ENCODE results near the gene RPRD1B.

RPRD1B gene

GRCh38 chr20:38126146-38126921 is 92.8 kb downstream of the RPRD1B start:
- no peak for DNase-seq

DNA sequence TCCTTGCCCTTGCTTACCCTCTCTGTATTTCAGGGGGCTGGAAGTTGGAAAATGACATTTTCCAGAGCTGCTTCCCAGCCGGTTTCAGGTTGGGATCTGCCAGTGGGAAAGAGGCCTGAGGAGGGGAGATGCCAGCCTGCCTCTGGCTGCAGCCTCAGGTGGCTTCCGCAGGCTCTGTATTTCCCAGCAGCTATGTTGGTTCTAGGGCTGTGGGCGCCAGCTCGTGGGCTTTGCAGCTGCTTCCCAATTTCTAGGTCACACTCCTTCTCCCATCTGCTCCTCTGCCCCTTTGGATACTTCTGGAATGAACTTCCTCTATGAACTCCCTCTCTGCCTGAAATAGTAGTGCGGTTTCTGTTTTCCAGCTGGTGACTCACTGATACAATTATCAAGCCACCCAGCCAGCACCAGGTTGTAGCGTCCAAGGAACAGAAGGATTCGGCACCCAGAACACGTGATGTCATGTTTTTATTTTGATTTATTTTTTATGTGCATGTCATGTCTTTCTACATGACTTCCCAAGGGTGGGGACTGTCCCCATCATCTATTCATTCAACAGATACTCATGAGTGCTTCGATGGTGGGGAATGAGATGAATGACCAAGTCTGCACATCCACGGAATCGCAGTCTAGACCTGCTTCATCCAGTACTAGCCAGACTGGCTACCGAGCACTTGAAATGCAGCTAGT is 93.5 kb downstream of the RPRD1B start:
- DNase-seq, result no peak

- DNase-seq, result no peak
These were observed 94.5 kb downstream of the RPRD1B start for GRCh38 chr20:38127920-38128528.

DNA sequence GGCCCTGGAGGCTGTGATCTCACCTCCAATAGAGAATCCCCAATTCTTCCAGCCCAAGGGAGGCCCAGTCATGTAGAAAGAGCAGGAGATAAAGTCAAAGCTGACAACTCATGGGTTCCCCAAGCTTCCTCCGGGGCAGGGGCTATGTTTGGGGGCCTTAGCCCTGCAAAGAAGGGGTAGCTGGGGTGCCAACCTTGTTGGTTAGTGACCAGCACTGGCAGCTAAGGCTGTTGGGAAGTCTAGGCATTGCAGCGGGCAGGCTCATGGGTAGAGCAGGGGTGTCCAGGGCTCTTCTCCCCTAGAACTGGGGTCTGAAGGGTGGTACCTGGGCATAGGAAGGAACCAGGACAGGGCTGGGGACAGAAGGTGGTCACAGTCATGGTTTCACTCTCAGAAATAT is 95.1 kb downstream of the RPRD1B start:
- DNase-seq, result no peak

GRCh38 chr20:38129248-38129865 is 95.8 kb downstream of the RPRD1B start:
- no peak for DNase-seq

GRCh38 chr20:38129893-38130609 is 96.5 kb downstream of the RPRD1B start:
- no peak for DNase-seq

DNA sequence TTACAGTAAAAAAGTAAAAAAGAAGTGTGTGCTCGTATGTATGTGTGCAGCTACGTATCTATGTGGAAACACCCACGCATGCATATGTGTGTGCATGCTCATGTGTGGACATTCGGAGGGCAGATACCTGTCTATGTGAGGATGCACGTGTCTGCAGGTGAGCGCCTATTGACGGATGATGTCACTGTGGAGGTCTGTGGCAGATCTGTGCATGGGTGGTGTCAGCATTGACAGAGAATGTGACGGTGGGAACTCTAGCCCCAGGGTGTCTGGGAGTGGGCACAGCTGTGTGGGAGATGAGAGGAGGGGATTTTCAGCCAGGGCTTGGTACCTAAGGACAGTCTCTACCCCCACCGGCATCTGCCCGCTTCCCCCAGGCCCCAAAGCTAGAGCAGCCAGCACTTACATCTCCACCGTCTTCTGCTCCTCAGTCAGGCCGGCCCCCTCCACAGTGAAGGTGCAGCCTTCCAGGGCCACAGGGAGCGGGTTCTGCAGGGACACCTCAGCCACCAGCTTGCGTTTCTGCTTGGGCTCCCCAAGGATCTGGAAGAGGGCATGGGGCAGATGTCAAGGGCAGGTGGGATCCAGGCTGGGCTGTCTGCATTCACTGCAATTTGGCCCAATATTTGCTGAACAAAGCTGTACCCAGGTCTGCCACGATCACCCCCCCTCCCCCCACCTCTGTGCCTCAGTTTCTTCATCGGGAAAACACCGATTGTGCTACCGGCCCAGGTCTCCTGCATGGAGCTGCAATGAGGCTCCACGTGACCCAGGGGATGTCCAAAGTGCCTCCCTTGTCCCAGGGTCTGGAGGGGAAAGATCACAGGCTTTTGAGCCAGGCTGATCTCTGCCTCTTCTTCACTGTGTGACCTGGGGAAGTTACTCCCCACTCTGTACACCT is 97.4 kb downstream of the RPRD1B start:
- no peak for DNase-seq

- no peak for DNase-seq
These were observed 98.1 kb downstream of the RPRD1B start for GRCh38 chr20:38131588-38132121.

GRCh38 chr20:38132156-38132909 is 98.8 kb downstream of the RPRD1B start:
- DNase-seq, result no peak

- DNase-seq, result no peak
These were observed 99.5 kb downstream of the RPRD1B start for GRCh38 chr20:38132910-38133501.

DNA sequence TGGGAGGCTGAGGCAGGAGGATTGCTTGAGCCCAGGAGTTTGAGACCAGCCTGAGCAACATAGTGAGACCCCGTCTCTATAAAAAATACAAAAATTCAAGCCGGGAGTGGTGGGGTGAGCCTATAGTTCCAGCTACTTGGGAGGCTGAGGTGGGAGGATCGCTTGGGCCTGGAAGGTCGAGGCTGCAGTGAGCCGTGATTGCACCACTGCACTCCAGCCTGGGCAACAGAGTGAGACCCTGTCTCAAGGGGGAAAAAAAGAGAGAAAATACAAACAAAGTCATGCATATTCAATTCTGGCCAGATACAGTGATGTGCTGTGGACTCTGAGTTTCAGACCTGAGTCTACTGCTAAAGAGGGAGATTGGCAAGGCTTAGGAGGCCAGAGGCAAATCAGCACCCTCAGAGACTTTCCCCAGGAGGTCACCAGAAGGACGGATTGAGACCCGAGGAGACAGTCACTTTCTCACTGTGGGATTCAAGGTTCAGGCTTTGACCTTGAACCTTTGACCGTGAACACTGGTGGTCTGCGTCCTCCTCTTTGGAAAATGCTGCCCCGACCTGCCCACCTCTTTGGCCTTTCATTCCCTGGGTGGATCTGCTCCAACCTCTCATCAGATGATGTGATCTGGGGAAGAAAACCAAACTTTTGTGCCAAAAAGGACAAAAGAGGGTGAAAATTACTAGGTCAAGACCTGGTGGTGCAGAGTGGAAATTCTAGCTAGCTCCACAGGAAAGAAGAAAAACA is 100.3 kb downstream of the RPRD1B start:
- no peak for DNase-seq

DNA sequence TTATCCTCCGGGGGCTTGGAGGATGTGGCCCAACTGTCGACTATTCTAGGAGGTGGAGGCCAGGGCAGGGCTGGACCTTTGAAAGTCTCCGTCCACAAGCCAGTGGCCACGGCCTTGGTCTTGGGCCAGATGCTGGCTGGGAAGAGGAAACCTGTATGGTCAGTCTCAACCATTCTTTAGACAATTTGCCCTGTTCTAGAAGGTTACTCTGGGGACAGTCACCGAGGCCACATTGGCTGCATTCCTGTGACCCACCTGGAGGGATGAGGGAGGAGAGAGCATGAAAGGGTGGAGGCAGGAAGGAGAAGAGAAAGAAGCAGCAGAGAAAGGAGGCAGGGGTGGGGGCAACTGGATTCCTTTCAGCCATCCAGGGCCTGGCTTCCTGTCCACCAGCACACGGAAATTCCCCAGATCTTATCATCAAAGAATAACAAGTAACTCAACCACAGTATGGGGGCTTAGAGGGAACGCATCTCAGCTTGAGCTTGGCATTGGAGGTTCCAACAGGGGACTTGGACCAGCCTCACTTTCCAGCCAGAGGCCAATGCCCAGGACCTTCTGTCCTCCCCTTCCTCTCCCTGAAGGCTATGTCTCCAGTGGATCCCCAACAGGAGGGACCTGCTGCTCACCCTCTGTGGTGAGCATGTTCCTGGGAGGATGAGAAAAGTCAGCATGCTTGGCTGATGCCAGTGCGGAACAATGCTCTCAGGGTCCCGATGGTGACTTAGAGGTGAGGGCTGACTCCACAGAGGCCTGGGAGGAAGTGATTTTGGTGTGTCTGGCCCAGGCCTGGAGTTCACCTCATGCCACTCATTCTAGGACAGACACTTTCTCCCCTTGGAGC is 101.1 kb downstream of the RPRD1B start:
- no peak for DNase-seq

DNA sequence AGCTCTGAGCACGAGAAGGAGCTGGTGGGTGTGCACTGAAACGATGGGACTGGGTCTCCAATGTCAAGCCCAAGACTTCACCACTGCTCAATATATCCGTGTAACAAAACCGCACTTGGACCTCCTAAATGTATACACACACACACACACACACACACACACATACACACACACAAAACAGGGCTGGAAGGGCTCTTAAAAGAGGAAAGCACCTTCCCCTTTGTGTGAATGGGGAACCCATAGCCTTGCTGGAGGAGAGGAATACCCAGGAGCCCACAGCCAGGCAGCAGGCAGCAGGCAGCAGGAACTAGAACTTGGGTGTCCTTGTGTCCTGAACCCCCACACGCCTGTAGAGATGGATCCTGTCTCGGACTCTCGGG is 101.7 kb downstream of the RPRD1B start:
- DNase-seq, result no peak

DNA sequence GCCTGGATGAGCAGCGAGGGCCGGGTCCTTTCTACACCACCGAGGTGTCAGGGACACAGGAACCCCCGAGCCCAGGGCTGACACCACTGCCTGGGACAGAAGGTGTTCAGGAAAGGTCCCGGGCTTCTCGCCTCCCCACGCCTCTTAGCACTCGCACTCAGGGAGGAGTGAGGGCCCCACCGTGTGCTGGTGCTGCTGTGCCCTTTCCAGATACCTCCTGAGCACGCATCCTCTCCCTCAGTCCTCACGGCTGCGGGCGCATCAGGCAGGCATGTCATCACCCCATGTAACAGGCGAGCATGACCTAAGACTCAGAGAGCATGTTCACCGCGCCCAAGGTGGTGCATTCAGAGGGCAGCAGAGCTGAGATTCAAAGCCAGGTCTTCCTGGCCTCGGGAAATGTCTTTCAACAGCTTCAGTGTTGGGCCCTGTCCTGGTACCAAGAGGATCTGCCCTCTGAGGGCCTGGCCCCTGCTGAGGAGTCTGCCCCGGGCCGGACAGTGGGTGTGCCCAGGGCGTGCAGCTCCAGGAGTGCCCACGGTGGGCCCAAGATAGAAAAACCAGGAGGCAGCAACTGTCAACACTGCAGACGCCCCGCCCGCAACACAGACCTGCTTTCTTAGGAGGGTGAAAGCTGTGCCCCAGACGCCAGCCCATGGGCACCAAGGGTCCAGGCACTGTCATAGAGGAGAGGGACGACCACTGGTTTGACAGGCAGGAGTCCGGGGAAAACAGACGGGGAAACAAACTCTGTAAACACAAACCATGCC is 102.3 kb downstream of the RPRD1B start:
- DNase-seq, result no peak

DNA sequence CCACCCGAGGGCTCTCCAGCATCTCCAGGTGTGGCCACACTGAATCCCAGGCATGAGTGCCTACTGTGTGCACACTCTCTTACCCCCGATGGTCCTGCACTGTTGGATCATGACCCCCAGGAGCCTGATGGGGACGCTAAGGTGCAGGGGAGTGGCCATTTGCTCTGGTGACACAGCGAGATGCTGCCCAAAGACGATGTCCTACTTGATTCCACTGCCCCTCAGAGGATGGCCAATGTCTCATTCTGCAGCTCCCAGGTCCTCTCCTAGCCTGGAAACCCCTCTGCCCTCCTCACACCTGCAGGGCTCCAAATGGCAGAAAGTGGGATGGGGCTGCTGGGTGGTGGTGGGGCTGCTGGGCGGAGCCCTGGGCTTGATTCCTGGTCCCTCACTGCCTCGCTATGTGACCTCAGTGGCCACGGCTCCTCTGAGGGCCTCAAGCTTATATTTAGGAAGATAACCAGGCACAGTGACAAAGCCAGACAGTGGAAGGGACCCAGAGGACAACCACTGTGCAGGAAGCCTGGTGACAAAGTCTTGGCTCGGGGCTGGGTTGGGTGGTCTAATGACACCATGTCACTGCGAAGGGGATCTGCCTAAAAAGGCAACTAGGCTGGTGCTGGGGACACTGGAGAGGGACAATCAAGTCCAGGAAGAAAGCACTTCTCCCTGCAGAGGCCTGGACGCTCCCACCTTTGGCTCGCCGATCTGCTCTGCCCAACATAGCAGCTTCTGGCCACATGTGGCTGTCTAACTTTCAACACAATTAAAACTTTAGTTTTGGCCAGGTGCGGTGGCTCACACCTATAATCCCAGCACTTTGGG is 103.1 kb downstream of the RPRD1B start:
- DNase-seq, result no peak

GRCh38 chr20:38137441-38138037 is 104.0 kb downstream of the RPRD1B start:
- no peak for DNase-seq

Data from NCI-H524 treated with DMSO at 0.1 percent for 48 hours (cell line).